HG02981 (cell line): Measurements from ENCODE around the gene TRPM3.

Experiments used
- ATAC-seq: cut with Tn5 transposase; IDR thresholded peaks from one replicate; pipeline ENCODE4 v1.9.1; 2021; ENCODE audit warnings: mild to moderate bottlenecking, moderate library complexity; ENCODE audit not compliant: unreplicated experiment

TRPM3 gene

GRCh38 chr9:70537084-70537483 is 584.3 kb downstream of the TRPM3 start:
- ATAC-seq, result no peak

GRCh38 chr9:70535546-70536323 is 585.7 kb downstream of the TRPM3 start:
- ATAC-seq, result no peak

- ATAC-seq, result no peak
These were observed 587.0 kb downstream of the TRPM3 start for GRCh38 chr9:70534471-70534870.

GRCh38 chr9:70534061-70534460 is 587.4 kb downstream of the TRPM3 start:
- no peak for ATAC-seq

- ATAC-seq, result no peak
These were observed 587.9 kb downstream of the TRPM3 start for GRCh38 chr9:70533492-70533891.

- no peak for ATAC-seq
These were observed 588.7 kb downstream of the TRPM3 start for GRCh38 chr9:70532716-70533115.

GRCh38 chr9:70531311-70531710 is 590.1 kb downstream of the TRPM3 start:
- ATAC-seq, result no peak

GRCh38 chr9:70530716-70531115 is 590.7 kb downstream of the TRPM3 start:
- no peak for ATAC-seq

GRCh38 chr9:70529833-70530232 is 591.6 kb downstream of the TRPM3 start:
- ATAC-seq, result no peak

- no peak for ATAC-seq
These were observed 592.0 kb downstream of the TRPM3 start for GRCh38 chr9:70529377-70529776.

- ATAC-seq, result no peak
These were observed 594.5 kb downstream of the TRPM3 start for GRCh38 chr9:70526902-70527301.

- ATAC-seq, result no peak
These were observed 595.9 kb downstream of the TRPM3 start for GRCh38 chr9:70525519-70525918.

- peak; percentile 61 for ATAC-seq
These were observed 601.3 kb downstream of the TRPM3 start for GRCh38 chr9:70519912-70520724.

- ATAC-seq, result no peak
These were observed 603.4 kb downstream of the TRPM3 start for GRCh38 chr9:70517926-70518610.

GRCh38 chr9:70514273-70514672 is 607.1 kb downstream of the TRPM3 start:
- ATAC-seq, result no peak

- no peak for ATAC-seq
These were observed 609.6 kb downstream of the TRPM3 start for GRCh38 chr9:70511858-70512257.

GRCh38 chr9:70510157-70510770 is 611.2 kb downstream of the TRPM3 start:
- ATAC-seq, result no peak

- ATAC-seq, result no peak
These were observed 615.3 kb downstream of the TRPM3 start for GRCh38 chr9:70506159-70506558.

- ATAC-seq, result no peak
These were observed 616.6 kb downstream of the TRPM3 start for GRCh38 chr9:70504834-70505233.

- ATAC-seq, result no peak
These were observed 618.7 kb downstream of the TRPM3 start for GRCh38 chr9:70502690-70503089.

GRCh38 chr9:70500793-70501192 is 620.6 kb downstream of the TRPM3 start:
- ATAC-seq, result no peak
